ENCODE results near the gene CD99L2.
A peak's percentile ranks its signal among the peaks of the same experiment; 100 is the strongest.

CD99L2 gene

DNA sequence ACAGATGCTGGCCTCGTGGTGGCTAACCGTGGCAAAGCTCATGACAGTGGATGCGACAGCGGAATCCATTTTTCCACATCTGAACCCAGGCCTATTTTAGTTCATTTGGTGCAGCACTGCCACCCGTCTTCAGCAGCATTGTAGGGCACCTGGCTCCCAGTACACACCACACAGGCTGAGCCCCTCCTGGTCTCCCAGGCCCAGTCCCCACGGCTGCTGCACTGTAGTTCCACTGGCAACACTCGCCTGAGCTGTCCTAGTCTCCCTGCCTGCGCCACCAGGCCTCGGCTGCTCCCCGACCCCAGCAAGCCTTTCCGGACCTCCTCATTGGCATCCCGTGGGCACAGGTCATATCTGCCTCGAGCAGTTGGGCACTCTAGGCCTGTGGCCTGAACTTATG, 129.1 kb downstream of the CD99L2 start:
- Mint-ChIP-seq H3K27me3 (no peaks in the 10 kb centered on the region), H3K4me1 (peaks cover 6% of the 10 kb centered on the region), H3K9me3 (no peaks in the 10 kb centered on the region), H3K27ac (no peak overlapping the region), H3K4me3 (no peak overlapping the region)
- ATAC-seq (no peak), DNase-seq (no peak)

DNA sequence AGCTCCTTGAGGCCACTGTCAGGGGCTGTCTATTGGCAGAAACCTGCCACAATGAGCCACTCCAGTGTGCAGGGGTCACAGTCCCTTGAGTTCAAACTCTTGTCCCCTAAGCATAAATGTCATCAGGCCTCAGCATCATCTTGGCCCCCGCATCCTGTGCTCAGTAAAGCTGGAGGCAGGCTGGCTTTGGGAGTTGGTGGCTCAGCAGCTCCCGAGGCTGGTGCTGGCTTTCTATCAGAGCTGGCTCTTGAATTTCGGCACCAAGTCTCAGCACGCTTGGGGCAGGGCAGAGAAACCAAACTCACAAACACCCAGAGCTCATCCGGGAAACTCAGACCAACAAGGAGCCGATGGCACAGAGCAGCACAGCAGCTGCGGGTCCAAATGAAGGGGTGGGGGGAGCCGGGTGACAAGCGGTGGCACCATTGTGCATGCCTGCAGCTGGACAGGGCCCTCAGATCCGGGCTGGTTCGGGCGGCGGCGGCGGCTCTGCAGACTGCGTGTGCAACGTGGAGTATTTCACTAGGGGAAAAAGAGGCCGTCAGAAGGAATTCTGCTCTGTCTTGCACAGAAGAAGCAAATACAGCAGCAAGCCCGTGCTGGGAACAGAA, 129.8 kb downstream of the CD99L2 start:
- H3K27ac Mint-ChIP-seq: no peak overlapping the region
- no peak overlapping the region for H3K4me3 Mint-ChIP-seq
- H3K4me1 Mint-ChIP-seq: peaks cover 6% of the 10 kb centered on the region

GRCh38 chrX:150768132-150768485, 130.4 kb downstream of the CD99L2 start:
- ATAC-seq: no peak
- Mint-ChIP-seq H3K27ac (peak overlapping the region in 1 of 2 donors; percentile 33), H3K4me1 (peaks cover 6% of the 10 kb centered on the region), H3K27me3 (no peaks in the 10 kb centered on the region), H3K9me3 (no peaks in the 10 kb centered on the region), H3K4me3 (no peak overlapping the region)
- no peak for DNase-seq

More for the DNA sequence above, 129.8 kb downstream of the CD99L2 start:
- DNase-seq (no peak), ATAC-seq (no peak)
- no peaks in the 10 kb centered on the region for H3K27me3 Mint-ChIP-seq
- H3K9me3 Mint-ChIP-seq: no peaks in the 10 kb centered on the region

- Mint-ChIP-seq H3K27ac (peak overlapping the region in 1 of 2 donors; percentile 33), H3K4me1 (peaks cover 6% of the 10 kb centered on the region), H3K9me3 (no peaks in the 10 kb centered on the region), H3K27me3 (no peaks in the 10 kb centered on the region), H3K4me3 (no peak overlapping the region)
- ATAC-seq (peak; percentile 74), DNase-seq (peak in 1 of 2 donors; percentile 18)
These were observed 130.9 kb downstream of the CD99L2 start for GRCh38 chrX:150767475-150768131.

DNA sequence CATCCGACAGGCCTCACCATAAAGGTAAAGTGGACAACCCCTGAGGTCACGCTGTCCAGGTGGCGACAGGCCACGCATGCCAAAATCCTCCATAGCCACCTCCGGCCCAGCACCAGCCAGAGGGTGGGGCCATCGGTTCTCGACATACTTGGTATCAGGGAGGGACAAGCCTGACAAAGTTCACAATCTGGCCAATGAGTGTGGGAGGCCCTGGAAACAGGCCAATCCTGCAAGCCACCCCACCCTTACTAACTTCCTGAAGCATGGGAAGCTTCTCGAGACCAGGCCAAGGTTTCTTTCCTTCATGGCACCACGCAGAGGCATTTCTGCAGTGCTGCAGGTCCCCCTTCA, 131.4 kb downstream of the CD99L2 start:
- no peak overlapping the region for H3K4me3 Mint-ChIP-seq
- peak overlapping the region in 1 of 2 donors; percentile 78 for H3K27ac Mint-ChIP-seq
- H3K4me1 Mint-ChIP-seq: peaks cover under 1% of the 10 kb centered on the region
- ATAC-seq (peak; percentile 5), DNase-seq (no peak)
- H3K27me3 Mint-ChIP-seq: no peaks in the 10 kb centered on the region
- no peaks in the 10 kb centered on the region for H3K9me3 Mint-ChIP-seq

DNA sequence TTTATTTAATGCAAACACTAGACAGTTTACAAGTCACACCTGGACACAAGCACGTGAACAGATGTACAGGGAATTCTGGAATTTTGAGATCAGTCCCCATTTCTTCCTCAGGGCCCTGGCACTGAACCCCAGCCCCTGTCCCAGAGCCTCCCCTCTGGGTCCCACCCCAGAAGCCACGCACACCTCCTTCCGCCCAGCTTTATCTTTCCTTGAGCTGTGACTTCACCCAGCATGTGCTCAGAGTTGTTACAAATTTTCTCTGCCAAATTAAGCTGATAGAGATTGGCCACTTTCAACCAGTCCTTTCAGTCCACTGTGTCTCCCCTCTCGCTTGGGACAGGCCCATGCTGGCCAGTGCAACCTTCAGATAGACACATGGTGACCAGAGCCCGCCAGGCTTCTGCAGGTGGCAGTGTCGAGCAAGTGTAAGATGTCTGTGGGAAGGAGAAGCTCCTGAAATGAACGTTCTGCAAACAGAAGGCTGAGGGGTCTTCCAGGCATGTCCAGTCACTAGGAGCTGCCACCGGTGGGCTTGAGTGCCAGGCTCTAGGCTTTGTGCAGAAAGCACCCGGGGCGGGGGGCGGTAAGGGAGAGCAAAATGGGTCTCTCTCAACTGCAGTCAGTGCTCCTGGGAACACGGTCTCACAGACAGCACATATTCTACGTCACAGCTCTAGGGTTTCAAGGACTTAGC, 132.0 kb downstream of the CD99L2 start:
- DNase-seq (no peak), ATAC-seq (no peak)
- H3K27ac Mint-ChIP-seq: peak overlapping the region in 1 of 2 donors; percentile 78
- H3K4me3 Mint-ChIP-seq: no peak overlapping the region
- no peaks in the 10 kb centered on the region for H3K9me3 Mint-ChIP-seq
- H3K27me3 Mint-ChIP-seq: no peaks in the 10 kb centered on the region
- no peaks in the 10 kb centered on the region for H3K4me1 Mint-ChIP-seq

DNA sequence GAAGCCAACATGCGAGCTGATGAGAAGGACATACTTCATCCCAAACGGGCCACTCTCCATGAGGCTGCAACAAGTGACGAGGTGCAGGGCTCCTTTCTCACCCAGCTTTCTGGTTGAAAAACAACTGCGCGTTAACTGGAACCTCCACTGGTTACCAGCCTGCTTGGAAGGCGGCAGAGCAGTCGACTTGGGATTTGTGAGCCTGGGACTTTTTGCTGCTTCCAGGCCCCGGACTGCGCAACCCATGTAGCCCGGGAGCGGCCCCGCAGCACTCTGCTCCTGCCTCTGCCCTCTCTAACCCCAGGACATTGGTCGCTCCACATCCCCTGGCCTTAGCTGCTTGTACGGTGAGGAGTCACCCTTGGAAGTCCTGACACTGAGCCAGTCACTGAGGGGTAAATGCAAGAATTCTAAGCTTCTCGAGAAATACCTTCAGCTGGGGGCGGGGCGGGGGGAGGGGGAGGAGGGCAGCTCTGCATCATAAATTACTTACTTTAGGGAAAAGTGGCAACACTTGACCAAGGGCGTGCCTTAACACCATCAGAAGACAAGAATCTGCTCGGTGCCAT, 132.6 kb downstream of the CD99L2 start:
- DNase-seq (no peak), ATAC-seq (no peak)
- H3K4me1 Mint-ChIP-seq: no peaks in the 10 kb centered on the region
- no peaks in the 10 kb centered on the region for H3K27me3 Mint-ChIP-seq
- no peaks in the 10 kb centered on the region for H3K9me3 Mint-ChIP-seq
- no peak overlapping the region for H3K4me3 Mint-ChIP-seq
- H3K27ac Mint-ChIP-seq: no peak overlapping the region

DNA sequence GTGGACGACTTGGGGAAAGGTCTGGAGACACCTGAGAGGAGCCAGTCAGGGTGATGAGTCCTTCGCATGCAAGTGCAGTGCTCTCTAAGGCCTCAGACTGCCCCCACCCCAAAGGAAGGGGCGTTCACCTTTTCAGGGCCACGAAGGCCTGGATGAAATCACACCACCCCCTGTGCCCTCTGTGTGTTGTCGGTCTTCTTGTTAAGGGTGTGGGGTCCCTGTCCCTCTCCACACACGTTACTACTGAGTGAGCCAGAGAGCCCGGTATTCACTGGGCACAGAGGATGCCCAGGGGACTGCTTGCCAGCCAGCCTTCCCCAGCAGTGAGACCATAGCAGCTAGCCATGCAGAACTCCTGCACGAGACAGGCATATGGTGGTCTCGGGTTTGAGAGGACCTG, 133.2 kb downstream of the CD99L2 start:
- Mint-ChIP-seq H3K9me3 (no peaks in the 10 kb centered on the region), H3K27ac (no peak overlapping the region), H3K4me1 (no peaks in the 10 kb centered on the region), H3K27me3 (no peaks in the 10 kb centered on the region), H3K4me3 (no peak overlapping the region)
- ATAC-seq (no peak), DNase-seq (no peak)

DNA sequence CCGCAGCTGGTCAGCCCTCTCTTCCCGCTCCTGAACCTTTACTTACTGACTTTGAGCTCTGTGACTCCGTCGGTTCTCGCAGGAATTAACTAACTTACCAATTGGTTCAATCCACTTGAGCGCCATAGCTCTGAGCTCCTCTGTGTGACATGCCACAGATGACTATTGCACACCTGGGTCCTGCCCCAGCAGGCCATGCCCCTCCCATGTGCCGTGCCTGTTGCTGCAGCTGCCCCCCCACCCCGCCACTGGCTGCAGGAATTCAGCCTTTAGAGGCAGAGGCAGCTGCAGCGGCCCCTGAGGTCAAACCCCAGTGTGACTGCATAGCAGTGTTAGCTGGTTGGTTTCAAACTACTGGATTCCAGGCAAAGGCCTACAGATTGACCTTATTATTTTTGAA, 134.7 kb downstream of the CD99L2 start:
- H3K4me1 Mint-ChIP-seq: no peaks in the 10 kb centered on the region
- no peaks in the 10 kb centered on the region for H3K27me3 Mint-ChIP-seq
- H3K4me3 Mint-ChIP-seq: no peak overlapping the region
- H3K27ac Mint-ChIP-seq: no peak overlapping the region
- DNase-seq (no peak), ATAC-seq (no peak)
- H3K9me3 Mint-ChIP-seq: no peaks in the 10 kb centered on the region

GRCh38 chrX:150763303-150763797, 135.1 kb downstream of the CD99L2 start:
- H3K4me3 Mint-ChIP-seq: no peak overlapping the region
- DNase-seq (no peak), ATAC-seq (no peak)
- H3K27ac Mint-ChIP-seq: no peak overlapping the region
- H3K9me3 Mint-ChIP-seq: no peaks in the 10 kb centered on the region
- H3K4me1 Mint-ChIP-seq: no peaks in the 10 kb centered on the region
- no peaks in the 10 kb centered on the region for H3K27me3 Mint-ChIP-seq

DNA sequence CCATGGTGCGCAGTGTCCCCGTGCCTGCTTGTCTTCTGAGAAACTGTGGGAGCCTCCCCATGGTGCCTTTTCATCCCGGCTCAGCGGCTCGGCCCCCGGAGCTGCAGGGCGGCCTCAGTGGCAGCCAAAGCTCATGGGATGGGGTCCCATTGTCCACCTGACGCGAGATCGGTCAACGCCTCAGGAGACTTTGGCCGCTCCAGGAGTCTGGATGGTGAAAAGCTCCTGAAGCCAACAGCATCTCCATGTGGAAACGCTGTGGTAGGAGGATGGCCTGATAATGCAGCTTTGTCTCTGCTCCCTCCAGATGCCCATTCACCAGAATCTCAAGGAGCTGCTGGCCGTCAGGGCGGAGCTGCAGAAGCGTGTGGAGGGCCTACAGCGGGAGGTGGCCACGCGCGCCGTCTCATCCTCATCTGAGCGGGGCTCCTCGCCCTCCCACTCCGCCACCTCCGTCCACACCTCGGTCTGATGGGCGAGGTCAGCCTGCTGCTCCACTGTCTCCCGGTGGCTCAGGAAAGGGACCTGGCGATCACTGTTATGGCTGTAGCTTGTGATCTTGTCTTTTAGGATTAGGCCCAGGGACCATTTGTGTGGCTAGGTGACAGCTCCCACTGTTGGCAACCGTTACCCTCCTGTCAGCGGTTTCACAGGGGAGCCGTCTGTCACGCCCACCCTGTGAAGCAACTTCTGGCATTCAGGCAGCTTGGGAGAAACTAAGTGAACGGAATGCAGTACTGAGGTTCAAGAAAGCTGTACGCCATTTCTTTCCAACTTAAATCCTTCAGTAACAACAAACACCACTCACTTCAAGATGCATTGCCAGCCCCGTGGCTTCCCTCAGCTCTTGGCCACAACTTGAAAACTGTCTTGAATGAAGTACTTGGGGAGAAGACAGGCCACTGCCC, 136.0 kb downstream of the CD99L2 start:
- DNase-seq (no peak), ATAC-seq (no peak)
- Mint-ChIP-seq H3K27me3 (no peaks in the 10 kb centered on the region), H3K4me1 (no peaks in the 10 kb centered on the region), H3K27ac (no peak overlapping the region), H3K9me3 (no peaks in the 10 kb centered on the region), H3K4me3 (no peak overlapping the region)

DNA sequence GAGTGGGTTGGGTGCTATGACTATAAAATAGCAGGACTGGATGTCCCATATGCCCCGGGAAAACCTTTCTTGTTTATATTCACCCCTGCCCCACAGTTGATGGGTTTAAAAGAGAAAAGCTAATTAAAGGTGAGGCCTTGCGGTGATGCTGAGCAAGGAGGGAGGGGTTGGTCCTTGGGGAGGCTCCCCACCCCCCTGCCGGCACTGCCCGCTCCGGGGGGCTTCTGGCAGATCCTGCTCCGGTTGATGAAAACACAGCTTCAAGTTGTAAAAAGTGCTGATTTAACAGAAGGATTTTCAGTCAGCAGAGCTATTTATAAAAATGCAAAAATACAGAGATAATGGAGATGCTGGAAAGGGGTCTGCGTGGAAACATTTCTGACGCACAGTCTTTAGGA, 136.7 kb downstream of the CD99L2 start:
- Mint-ChIP-seq H3K4me1 (no peaks in the 10 kb centered on the region), H3K9me3 (no peaks in the 10 kb centered on the region), H3K4me3 (no peak overlapping the region), H3K27ac (no peak overlapping the region), H3K27me3 (no peaks in the 10 kb centered on the region)
- no peak for ATAC-seq
- no peak for DNase-seq

DNA sequence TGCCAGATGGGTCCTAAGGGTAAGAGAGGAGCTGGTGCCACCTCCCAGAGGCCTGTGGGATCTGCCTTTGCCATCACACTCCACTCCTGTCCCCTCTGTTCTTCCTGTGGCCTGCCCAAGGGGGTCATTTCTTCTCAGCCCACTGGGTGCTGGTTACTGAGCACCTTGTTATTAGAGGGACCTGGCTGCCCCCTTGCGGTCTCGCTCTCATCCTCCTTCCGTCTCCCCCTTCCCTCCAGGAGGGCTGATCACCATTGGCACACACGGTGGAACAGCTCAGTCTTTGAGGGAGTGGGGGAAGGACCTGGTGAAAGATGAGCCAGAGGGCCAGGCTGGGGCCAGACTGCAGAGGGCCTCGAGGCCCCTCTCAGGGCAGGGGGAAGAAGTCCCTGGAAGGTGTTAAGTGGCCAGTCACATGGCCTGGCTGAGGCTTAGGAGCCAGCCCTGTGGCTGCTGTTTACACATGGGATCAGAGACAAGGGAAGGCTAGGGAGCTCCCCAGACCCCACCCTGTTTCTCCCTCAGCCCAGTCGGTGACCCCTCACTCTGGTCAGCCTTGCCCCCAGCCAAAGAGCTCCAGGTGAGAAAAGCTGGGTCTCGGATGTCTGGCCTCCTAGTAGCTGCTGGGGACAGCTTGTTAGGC, 137.2 kb downstream of the CD99L2 start:
- no peaks in the 10 kb centered on the region for H3K9me3 Mint-ChIP-seq
- peak overlapping the region in 1 of 2 donors; percentile 33 for H3K27ac Mint-ChIP-seq
- H3K27me3 Mint-ChIP-seq: no peaks in the 10 kb centered on the region
- no peak for ATAC-seq
- no peaks in the 10 kb centered on the region for H3K4me1 Mint-ChIP-seq
- no peak overlapping the region for H3K4me3 Mint-ChIP-seq
- DNase-seq: no peak

DNA sequence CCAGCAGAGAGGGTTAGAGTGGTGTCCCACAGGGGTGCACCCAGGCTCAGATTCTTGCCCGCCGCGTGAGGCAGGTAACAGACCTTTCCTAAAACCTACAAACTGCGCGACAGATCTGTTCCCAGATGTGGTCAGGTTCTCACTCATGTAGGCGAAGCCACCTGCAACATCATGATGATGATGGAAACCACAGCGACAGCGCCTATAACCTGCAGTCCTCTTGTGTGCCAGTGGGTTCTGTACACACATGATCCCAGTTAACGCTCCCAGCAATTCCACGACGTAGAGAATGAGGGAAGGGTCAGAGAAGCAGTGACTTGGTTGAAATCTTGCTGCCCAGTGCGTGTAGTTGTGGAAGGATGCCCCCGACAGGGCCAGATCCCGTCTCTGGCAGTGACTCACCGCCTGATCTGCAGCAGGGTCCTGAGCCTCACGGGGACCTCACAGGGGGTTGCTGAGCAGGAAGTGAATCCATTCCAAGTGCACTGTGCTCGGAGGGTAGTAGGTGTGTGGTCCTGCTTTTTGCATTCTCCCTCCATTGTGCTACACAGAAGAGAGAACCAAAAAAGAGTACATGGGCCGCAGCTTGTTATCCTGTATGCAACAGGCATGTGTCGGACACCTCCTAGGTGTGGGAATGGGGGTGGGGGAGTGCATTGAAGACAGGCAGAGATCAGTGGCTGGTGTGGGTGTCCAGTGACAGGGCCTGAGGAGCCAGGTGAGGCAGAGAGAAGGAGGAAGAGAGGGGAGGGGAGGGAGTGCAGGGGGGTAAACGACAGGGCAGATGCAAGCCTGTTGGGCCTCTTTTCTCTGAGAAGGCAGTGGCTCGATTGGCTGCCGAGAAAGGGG, 138.7 kb downstream of the CD99L2 start:
- H3K9me3 Mint-ChIP-seq: no peaks in the 10 kb centered on the region
- DNase-seq (no peak), ATAC-seq (no peak)
- H3K27me3 Mint-ChIP-seq: no peaks in the 10 kb centered on the region
- no peak overlapping the region for H3K4me3 Mint-ChIP-seq
- no peak overlapping the region for H3K27ac Mint-ChIP-seq
- no peaks in the 10 kb centered on the region for H3K4me1 Mint-ChIP-seq
